Tibial nerve (tissue), 4 donors: ENCODE results near the gene MLEC. TPM values are rescaled to one million over a fixed set of nuclear protein-coding genes. Genes with fewer than 3 reads are reported as not detected.

Source experiments
- DNase-seq, 2 donors: peaks; one replicate each; pipeline ENCODE4 v3.0.0-alpha.2; 2019; ENCODE audit warnings: low spot score in 2 of 2
- H3K27ac ChIP-seq, 4 donors: fragments of 200-600 bp; sonication (generic) in 3 of 4; one replicate each; pipeline ENCODE4 v1.5.1; 2017 to 2019; ENCODE audit warnings: mild to moderate bottlenecking in 1 of 4
- H3K27me3 ChIP-seq, 2 donors: fragments of 200-600 bp; sonication (generic) in 1 of 2; one replicate each; pipeline versions ENCODE4 v1.5.1 to v1.6.0; 2017 to 2019
- H3K36me3 ChIP-seq, 3 donors: fragments of 200-600 bp; sonication (generic); one replicate each; pipeline ENCODE4 v1.5.1; 2018 to 2019
- H3K4me1 ChIP-seq, 4 donors: fragments of 200-600 bp; sonication (generic) in 3 of 4; one replicate each; pipeline ENCODE4 v1.5.1; 2017 to 2019
- H3K4me3 ChIP-seq, 4 donors: fragments of 200-600 bp; sonication (generic) in 3 of 4; one replicate each; pipeline ENCODE4 v1.5.1; 2017 to 2019; ENCODE audit warnings: mild to moderate bottlenecking in 1 of 4, moderate library complexity in 1 of 4
- H3K9me3 ChIP-seq, 4 donors: fragments of 200-600 bp; sonication (generic) in 3 of 4; one replicate each; pipeline ENCODE4 v1.5.1; 2017 to 2019
- EP300 ChIP-seq, 2 donors: sonication (generic); formaldehyde crosslinking; IDR thresholded peaks; one replicate each; pipeline ENCODE4 v1.6.1; 2017; ENCODE audit warnings: antibody characterized with exemption in 2 of 2, mild to moderate bottlenecking in 1 of 2
- POLR2A ChIP-seq, 2 donors: fragments of 450-650 bp; IDR thresholded peaks; one replicate each; pipeline ENCODE4 v1.6.1; 2017; ENCODE audit warnings: antibody characterized with exemption in 2 of 2, mild to moderate bottlenecking in 2 of 2, moderate library complexity in 2 of 2
- WGBS, 2 donors: methylation state at CpG; one replicate each; pipeline ENCODE4 v1.1.5; 2018; 5-methylcytosine and 5-hydroxymethylcytosine counted together
- total RNA-seq, 4 donors: library from RNA; depleted of rRNA; stranded (reverse); fragments of >200 nt; gene quantifications; one replicate each; pipeline ENCODE4 v1.1.0, GENCODE V29; 2016
- TF ChIP-seq, protein P1 (sequence below), 5 experiments: fragments of 200-600 bp in 3 of 5; fragments of 450-650 bp in 2 of 5; sonication (generic) in 3 of 5; IDR thresholded peaks; one replicate each; pipeline ENCODE4 v1.5.1; 2016 to 2019; ENCODE audit warnings: antibody characterized with exemption in 5 of 5, mild to moderate bottlenecking in 3 of 5, moderate library complexity in 2 of 5

The MLEC gene
- total RNA-seq, 4 donors from 2014 or later: 42.6 to 67.8 (median 58.6) TPM

GRCh38 chr12:120687578-120688289 lies 785 bp downstream of the MLEC start:
- 0 to 1% methylated on average over 24 to 31 of the region's 31 CpGs for WGBS, 2 donors
- Histone ChIP-seq H3K27ac (peak overlapping the region; percentile 58 to 95 (median 90)), H3K27me3 (no peaks in the 10 kb centered on the region), H3K9me3 (no peaks in the 10 kb centered on the region), H3K4me3 (peak overlapping the region; percentile 78 to 96 (median 88)), H3K4me1 (peaks cover 0 to 52% (median 40%) of the 10 kb centered on the region in 4 donors), H3K36me3 (no peaks in the 10 kb centered on the region)
- no peak for DNase-seq
- TF ChIP-seq POLR2A (IDR thresholded peaks at IDR 0.05) (no peak), EP300 (IDR thresholded peaks at IDR 0.05) (no peak)
- TF ChIP-seq, protein P1, sequence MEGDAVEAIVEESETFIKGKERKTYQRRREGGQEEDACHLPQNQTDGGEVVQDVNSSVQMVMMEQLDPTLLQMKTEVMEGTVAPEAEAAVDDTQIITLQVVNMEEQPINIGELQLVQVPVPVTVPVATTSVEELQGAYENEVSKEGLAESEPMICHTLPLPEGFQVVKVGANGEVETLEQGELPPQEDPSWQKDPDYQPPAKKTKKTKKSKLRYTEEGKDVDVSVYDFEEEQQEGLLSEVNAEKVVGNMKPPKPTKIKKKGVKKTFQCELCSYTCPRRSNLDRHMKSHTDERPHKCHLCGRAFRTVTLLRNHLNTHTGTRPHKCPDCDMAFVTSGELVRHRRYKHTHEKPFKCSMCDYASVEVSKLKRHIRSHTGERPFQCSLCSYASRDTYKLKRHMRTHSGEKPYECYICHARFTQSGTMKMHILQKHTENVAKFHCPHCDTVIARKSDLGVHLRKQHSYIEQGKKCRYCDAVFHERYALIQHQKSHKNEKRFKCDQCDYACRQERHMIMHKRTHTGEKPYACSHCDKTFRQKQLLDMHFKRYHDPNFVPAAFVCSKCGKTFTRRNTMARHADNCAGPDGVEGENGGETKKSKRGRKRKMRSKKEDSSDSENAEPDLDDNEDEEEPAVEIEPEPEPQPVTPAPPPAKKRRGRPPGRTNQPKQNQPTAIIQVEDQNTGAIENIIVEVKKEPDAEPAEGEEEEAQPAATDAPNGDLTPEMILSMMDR (IDR thresholded peaks at IDR 0.05): no peak

DNA sequence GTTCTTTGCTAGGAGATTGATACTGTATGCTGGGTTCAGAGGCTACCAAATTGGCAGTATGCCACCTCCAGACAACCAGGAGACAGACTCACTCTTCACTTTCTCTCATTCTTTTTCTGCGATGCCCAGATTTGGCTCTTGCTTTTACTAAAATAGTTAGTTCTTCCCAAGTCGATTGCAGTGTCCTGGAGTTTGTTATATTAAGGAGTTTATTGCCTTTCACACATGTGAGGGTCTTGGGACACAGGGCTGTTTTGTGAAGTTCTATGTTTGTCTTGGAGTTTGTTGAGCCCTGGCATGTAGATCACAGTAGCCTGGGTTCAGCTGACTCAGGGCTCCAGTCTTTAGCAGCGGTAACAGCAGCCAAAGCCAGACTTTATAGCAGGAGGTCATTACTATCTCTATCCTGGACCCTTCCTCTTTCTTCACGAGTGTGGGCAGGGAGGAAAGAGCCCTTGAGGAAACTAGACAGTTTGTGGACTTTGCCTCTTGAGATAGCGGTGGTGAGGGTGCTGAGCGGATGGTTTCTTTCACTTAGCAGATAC lies 1.6 kb downstream of the MLEC start:
- Histone ChIP-seq H3K27ac (peak overlapping the region in 3 of 4 donors; percentile 88 to 95 (median 93)), H3K36me3 (peaks cover 0 to 5% (median 0%) of the 10 kb centered on the region in 3 donors), H3K4me3 (peak overlapping the region; percentile 78 to 96 (median 88)), H3K4me1 (peaks cover 0 to 54% (median 40%) of the 10 kb centered on the region in 4 donors), H3K27me3 (no peaks in the 10 kb centered on the region), H3K9me3 (no peaks in the 10 kb centered on the region)
- DNase-seq: no peak
- TF ChIP-seq, protein P1 (IDR thresholded peaks at IDR 0.05): no peak
- no peak for TF ChIP-seq EP300 (IDR thresholded peaks at IDR 0.05)
- TF ChIP-seq POLR2A (IDR thresholded peaks at IDR 0.05): no peak
- WGBS, 2 donors: 7 to 11% methylated on average over 6 of the region's 6 CpGs

- no peak overlapping the region for H3K27ac ChIP-seq
Measured at GRCh38 chr12:120689397-120690082, 2.6 kb downstream of the MLEC start.

GRCh38 chr12:120690083-120690450 lies 3.1 kb downstream of the MLEC start:
- Histone ChIP-seq H3K27ac (no peak overlapping the region), H3K4me1 (peaks cover 0 to 54% (median 38%) of the 10 kb centered on the region in 4 donors), H3K27me3 (no peaks in the 10 kb centered on the region), H3K36me3 (peaks cover 0 to 19% (median 4%) of the 10 kb centered on the region in 3 donors), H3K9me3 (no peaks in the 10 kb centered on the region), H3K4me3 (no peak overlapping the region)
- TF ChIP-seq POLR2A (IDR thresholded peaks at IDR 0.05) (no peak), EP300 (IDR thresholded peaks at IDR 0.05) (no peak)
- TF ChIP-seq, protein P1 (IDR thresholded peaks at IDR 0.05): no peak
- WGBS, 2 donors: 88 to 93% methylated on average over 2 of the region's 2 CpGs
- DNase-seq: no peak

More at GRCh38 chr12:120689397-120690082, 2.6 kb downstream of the MLEC start:
- Histone ChIP-seq H3K9me3 (no peaks in the 10 kb centered on the region), H3K36me3 (peaks cover 0 to 14% (median under 1%) of the 10 kb centered on the region in 3 donors), H3K4me1 (peaks cover 0 to 54% (median 40%) of the 10 kb centered on the region in 4 donors), H3K4me3 (peak overlapping the region in 2 of 4 donors; percentile 78 to 80), H3K27me3 (no peaks in the 10 kb centered on the region)
- WGBS, 2 donors: 62 to 66% methylated on average over 6 of the region's 6 CpGs
- DNase-seq: no peak
- TF ChIP-seq, protein P1 (IDR thresholded peaks at IDR 0.05): no peak
- TF ChIP-seq POLR2A (IDR thresholded peaks at IDR 0.05): no peak
